K562 (cell line): Measurements from ENCODE around the gene DAAM1. TPM values are rescaled to one million over a fixed set of nuclear protein-coding genes. Genes with fewer than 3 reads are reported as not detected.

ENCODE experiments used
- ATAC-seq: fragments of 200-7000 bp; cut with Tn5 transposase; 3 replicates; pipeline ENCODE4 v1.9.1; 2020; ENCODE audit warnings: moderate library complexity
- BruUV-seq: library from RNA; stranded (reverse); fragments of 400-500 nt; replicated peaks from 2 replicates; lab custom pipeline; 2021; lab: Mats Ljungman, UMichigan
- CTCF ChIA-PET: fragments of 300-600 bp; formaldehyde crosslinking; extraction: SDS; loops from one replicate; lab custom pipeline; 2021; ENCODE audit warnings: low intra/inter-chr PET ratio; lab: Yijun Ruan, JAX
- POLR2A ChIA-PET: fragments of 300-600, 350-650 bp; sonication (Branson Sonifier 250); formaldehyde crosslinking; extraction: SDS; loops from one replicate; lab custom pipeline; 2021; ENCODE audit warnings: antibody characterized with exemption, inconsistent platforms; lab: Yijun Ruan, JAX
- DNase-seq, 4 experiments: peaks; one replicate each; pipeline versions ENCODE4 v3.0.0 to v3.0.0-alpha.2; 2011 to 2018; ENCODE audit warnings: low spot score in 3 of 4, mixed read lengths in 3 of 4; ENCODE audit errors: extremely low read depth in 1 of 4
- FAIRE-seq: peaks from 2 replicates; lab custom pipeline; 2011; peaks lifted over from hg19 to GRCh38; lab: Jason Lieb, UNC
- H2AFZ ChIP-seq: 2 replicates; pipeline ENCODE4 v1.6.0; 2011; ENCODE audit warnings: low read depth, low read length, control low read depth, inconsistent platforms
- H3K27ac ChIP-seq: fragments of 200-600 bp; 3 replicates; pipeline ENCODE4 v1.8.0; 2011; ENCODE audit warnings: low read depth, mild to moderate bottlenecking, control low read depth, inconsistent platforms, low read length, moderate library complexity, mixed read lengths; ENCODE audit errors: extremely low read depth
- H3K27me3 ChIP-seq, 2 experiments: fragments of 300-600 bp in 1 of 2; 2 replicates in 1 of 2; 3 replicates in 1 of 2; pipeline versions ENCODE4 v1.6.0 to v1.8.0; 2011; ENCODE audit warnings: inconsistent platforms in 2 of 2, low read length in 2 of 2, mild to moderate bottlenecking in 1 of 2, mixed read lengths in 1 of 2, moderate library complexity in 1 of 2; ENCODE audit not compliant: control insufficient read depth in 2 of 2, insufficient read depth in 2 of 2
- H3K36me3 ChIP-seq: fragments of 300-600 bp; 3 replicates; pipeline ENCODE4 v1.8.0; 2011; ENCODE audit warnings: mild to moderate bottlenecking, low read length, inconsistent platforms; ENCODE audit not compliant: control insufficient read depth, insufficient read depth
- H3K4me1 ChIP-seq, 2 experiments: fragments of 200-600 bp in 1 of 2; replicated peaks in 1 of 2; 2 replicates in 1 of 2; 3 replicates in 1 of 2; pipeline versions ENCODE4 v1.5.1 to v1.8.0; 2011; ENCODE audit warnings: inconsistent platforms in 2 of 2, low read length in 2 of 2, mild to moderate bottlenecking in 1 of 2, mixed read lengths in 1 of 2, moderate library complexity in 1 of 2; ENCODE audit not compliant: control insufficient read depth in 2 of 2, insufficient read depth in 2 of 2
- H3K4me2 ChIP-seq: 2 replicates; pipeline ENCODE4 v1.6.1; 2011; ENCODE audit warnings: low read length, control low read depth, inconsistent platforms, mixed read lengths; ENCODE audit not compliant: insufficient read depth
- H3K4me3 ChIP-seq: fragments of 200-600 bp; sonication (generic), shearing (Covaris generic); 2 replicates; pipeline ENCODE4 v1.5.1; 2016; ENCODE audit warnings: control low read depth, inconsistent platforms
- H3K79me2 ChIP-seq: fragments of 200-600 bp; 3 replicates; pipeline ENCODE4 v1.8.0; 2011; ENCODE audit warnings: low read length, inconsistent platforms; ENCODE audit not compliant: control insufficient read depth, insufficient read depth
- H3K9ac ChIP-seq, 2 experiments: 2 replicates each; pipeline versions ENCODE4 v1.6.0 to v1.6.1; 2011; ENCODE audit warnings: low read depth in 2 of 2, low read length in 2 of 2, control low read depth in 1 of 2, inconsistent platforms in 1 of 2, mild to moderate bottlenecking in 1 of 2, mixed read lengths in 1 of 2; ENCODE audit not compliant: insufficient read depth in 1 of 2
- H3K9me1 ChIP-seq: one replicate; pipeline ENCODE4 v1.6.0; 2011; ENCODE audit warnings: inconsistent platforms, mild to moderate bottlenecking, low read length, moderate library complexity; ENCODE audit not compliant: control insufficient read depth, insufficient read depth
- H3K9me3 ChIP-seq: replicated peaks from 2 replicates; pipeline ENCODE4 v1.5.1; 2011; ENCODE audit warnings: low read depth, low read length, inconsistent platforms; ENCODE audit not compliant: control insufficient read depth, insufficient read depth
- H4K20me1 ChIP-seq: replicated peaks from 2 replicates; pipeline ENCODE4 v1.6.1; 2011; ENCODE audit warnings: low read length, inconsistent platforms, mixed read lengths; ENCODE audit not compliant: control insufficient read depth, insufficient read depth
- ARID2 ChIP-seq: fragments of 450-650 bp; IDR thresholded peaks from 2 replicates; pipeline ENCODE4 v1.6.1; 2017; ENCODE audit warnings: antibody characterized with exemption, mild to moderate bottlenecking
- E2F5 ChIP-seq: sonication (generic); formaldehyde crosslinking; IDR thresholded peaks from 2 replicates; pipeline ENCODE4 v1.8.0; 2022; ENCODE audit warnings: mild to moderate bottlenecking, missing genetic modification reagents
- EZH2 ChIP-seq: IDR thresholded peaks from 2 replicates; pipeline ENCODE4 v1.6.1; 2012; ENCODE audit warnings: low read depth, mild to moderate bottlenecking, inconsistent platforms, low read length, borderline replicate concordance
- HNRNPH1 ChIP-seq: fragments of 200-400 bp; formaldehyde crosslinking; optimal IDR thresholded peaks from 2 replicates; pipeline ENCODE3; 2017; ENCODE audit warnings: low read depth, mild to moderate bottlenecking, low read length, moderate library complexity
- HNRNPUL1 ChIP-seq: fragments of 200-400 bp; formaldehyde crosslinking; IDR thresholded peaks from 2 replicates; pipeline ENCODE4 v1.6.1; 2017; ENCODE audit warnings: low read length
- MCM5 ChIP-seq: fragments of 450-650 bp; IDR thresholded peaks from 2 replicates; pipeline ENCODE4 v1.6.1; 2016; ENCODE audit warnings: low read depth
- MTA2 ChIP-seq: fragments of 450-650 bp; IDR thresholded peaks from 2 replicates; pipeline ENCODE4 v1.6.1; 2016; ENCODE audit warnings: low read depth
- NCOR1 ChIP-seq: fragments of 450-650 bp; IDR thresholded peaks from 2 replicates; pipeline ENCODE4 v1.6.1; 2016; ENCODE audit warnings: mild to moderate bottlenecking, moderate library complexity
- RB1 ChIP-seq: fragments of 450-650 bp; IDR thresholded peaks from 2 replicates; pipeline ENCODE4 v1.6.1; 2017; ENCODE audit warnings: low read depth, mild to moderate bottlenecking
- SIN3A ChIP-seq, 2 experiments: fragments of 150-350 bp in 1 of 2; IDR thresholded peaks; 2 replicates each; pipeline ENCODE4 v1.6.1; 2011 to 2016; ENCODE audit warnings: borderline replicate concordance in 2 of 2, low read depth in 2 of 2, low read length in 2 of 2, mild to moderate bottlenecking in 2 of 2, moderate library complexity in 2 of 2; ENCODE audit not compliant: control insufficient read depth in 1 of 2
- TBP ChIP-seq: optimal IDR thresholded peaks from 2 replicates; pipeline ENCODE3; 2011; ENCODE audit warnings: low read depth, low read length, improper control_type of control experiment
- XRCC4 ChIP-seq: IDR thresholded peaks from one replicate; pipeline ENCODE4 v1.6.1; 2011; ENCODE audit not compliant: insufficient read depth, insufficient read length; ENCODE audit errors: extremely low read depth
- ZNF23 ChIP-seq: fragments of 250-450 bp; sonication (Bioruptor Pico); IDR thresholded peaks from 2 replicates; pipeline ENCODE4 v1.4.0; 2020; ENCODE audit warnings: mild to moderate bottlenecking
- ZNF408 ChIP-seq: fragments of 250-450 bp; sonication (Bioruptor Pico); IDR thresholded peaks from 2 replicates; pipeline ENCODE4 v1.4.0; 2020; ENCODE audit warnings: low read depth, mild to moderate bottlenecking, moderate library complexity
- ZNF586 ChIP-seq: fragments of 450-650 bp; formaldehyde crosslinking; conservative IDR thresholded peaks from 2 replicates; pipeline ENCODE4 v1.4.0; 2020; ENCODE audit warnings: mild to moderate bottlenecking, moderate library complexity
- WGBS: fragments of 100-300 bp; shearing (Covaris generic); methylation state at CpG from one replicate; pipeline ENCODE4 v1.1.6; 2016; ENCODE audit warnings: low coverage, mixed read lengths; ENCODE audit not compliant: insufficient coverage; ENCODE audit errors: missing lambda C conversion rate; 5-methylcytosine and 5-hydroxymethylcytosine counted together
- in situ Hi-C: fragments of 300-500 bp; cut with MboI; formaldehyde crosslinking; loops from 4 replicates; pipeline ENCODE4 v1.15.0; 2018; ENCODE audit warnings: inconsistent platforms, mixed read lengths
- intact Hi-C: fragments of 100-400 bp; cut with micrococcal nuclease; formaldehyde crosslinking; loops from 2 replicates; pipeline ENCODE4 v1.14.2; 2022
- polyA plus RNA-seq, 8 experiments: library from polyadenylated mRNA; depleted of rRNA in 4 of 8; stranded (reverse) in 5 of 8; unstranded in 3 of 8; fragments of >200 nt; fragmentation: Nextera tagmentation in 2 of 8; fragmentation: Illumina TruSeq in 1 of 8; extraction: Ambion mirVana in 2 of 8; extraction: Trizol in 1 of 8; gene quantifications; 2 replicates each; pipeline versions ENCODE4 v1.2.1 to v1.2.3, GENCODE V29; 2011 to 2014; ENCODE audit warnings: inconsistent platforms in 1 of 8, missing spikeins in 1 of 8
- total RNA-seq, 7 experiments: library from RNA; depleted of rRNA in 6 of 7; stranded (reverse); fragments of >200 nt in 6 of 7; fragmentation: Illumina TruSeq in 2 of 7; extraction: Trizol in 2 of 7; gene quantifications; 2 replicates each; pipeline versions ENCODE4 v1.2.1 to v1.2.3, GENCODE V29; 2011 to 2021; ENCODE audit warnings: low replicate concordance in 1 of 7

The DAAM1 gene
- total and polyA plus RNA-seq, 9 of the 15 experiments (the other 6 are each of a cell fraction or from before 2014, with no cell fraction given): 3.6 to 11.6 (median 6.7) TPM

GRCh38 chr14:59377991-59378601 is 189.6 kb downstream of the DAAM1 start:
- Histone ChIP-seq H3K27me3 (no peaks in the 10 kb centered on the region; a peak in 1 of 5 replicates), H3K4me1 (no peaks in the 10 kb centered on the region; a peak in 1 of 5 replicates), H4K20me1 (no peaks in the 10 kb centered on the region), H3K36me3 (no peaks in the 10 kb centered on the region), H3K4me3 (no peak overlapping the region), H3K79me2 (no peaks in the 10 kb centered on the region), H3K9me1 (no peaks in the 10 kb centered on the region), H3K27ac (no peak overlapping the region), H2AFZ (no peak overlapping the region), H3K9ac (no peak overlapping the region), H3K4me2 (no peak overlapping the region), H3K9me3 (no peaks in the 10 kb centered on the region)
- WGBS: 7% methylated on average over 9 of the region's 9 CpGs
- no peak for TF ChIP-seq TBP
- TF ChIP-seq SIN3A (IDR thresholded peaks at IDR 0.05; ENCODE audit: borderline replicate concordance in 2 of 2, control insufficient read depth in 1 of 2, low read depth in 2 of 2, low read length in 2 of 2): no peak
- TF ChIP-seq ZNF408: no peak
- TF ChIP-seq XRCC4: no peak
- TF ChIP-seq ZNF586 (CRISPR knock-in tag): no peak
- TF ChIP-seq MTA2: no peak
- TF ChIP-seq NCOR1: no peak
- no peak for TF ChIP-seq ARID2
- no peak for TF ChIP-seq HNRNPH1
- no peak for TF ChIP-seq MCM5
- TF ChIP-seq RB1: no peak
- no peak for TF ChIP-seq EZH2
- TF ChIP-seq ZNF23 (CRISPR knock-in tag): no peak
- no peak for TF ChIP-seq E2F5
- no peak for TF ChIP-seq HNRNPUL1
- peak; percentile 35; the same call in 2 of the 3 replicates for ATAC-seq
- no TSS peak for BruUV-seq
- ChIA-PET CTCF (no interaction called here), POLR2A (interaction anchor here (1.0 kb wide), 1 partner anchor 200 kb away, joined by 3 read pairs; no protein-coding TSS in a partner anchor)
- in situ Hi-C loops: no loop called here
- intact Hi-C loops: loop anchor here (1.0 kb wide), 1 partner anchor 12 kb away; no protein-coding TSS in a partner anchor
- peak; percentile 29 for FAIRE-seq
- DNase-seq: no peak
